PC-9 (cell line): ENCODE data around the gene SPHKAP.

Experiments
- CTCF ChIP-seq: fragments of 200-600 bp; sonication (generic); conservative IDR thresholded peaks from 2 replicates; pipeline ENCODE4 v1.6.1; 2017; ENCODE audit warnings: mixed run types, antibody characterized with exemption, mild to moderate bottlenecking, moderate library complexity
- EZH2 ChIP-seq: fragments of 200-600 bp; sonication (generic); IDR thresholded peaks from 2 replicates; pipeline ENCODE4 v1.8.0; 2017; ENCODE audit warnings: antibody characterized with exemption, low read depth

- no peak for TF ChIP-seq CTCF
- no peak for TF ChIP-seq EZH2
Measured at GRCh38 chr2:228017784-228018183, 163.7 kb downstream of the SPHKAP start.
